CD4-positive, CD25-positive, alpha-beta regulatory T cell (primary cell): ENCODE results near the gene MYH6. TPM values are rescaled to one million over a fixed set of nuclear protein-coding genes. Genes with fewer than 3 reads are reported as not detected.

Experiments used
- ATAC-seq, 2 donors: fragments of 150-1000 bp; cut with Tn5 transposase; one replicate each; pipeline ENCODE4 v1.10.0; 2021; ENCODE audit warnings: low read depth in 2 of 2, moderate number of reproducible peaks in 2 of 2, moderate library complexity in 1 of 2
- DNase-seq, 3 donors: peaks; one replicate each; pipeline versions ENCODE4 v3.0.0 to v3.0.0-alpha.2; 2012 to 2022; ENCODE audit warnings: mixed read lengths in 1 of 3
- H3K27ac ChIP-seq: one replicate; pipeline ENCODE4 v1.7.0; 2013; ENCODE audit warnings: mild to moderate bottlenecking, low read length; ENCODE audit not compliant: insufficient read depth, poor library complexity, severe bottlenecking
- H3K27me3 ChIP-seq: one replicate; pipeline ENCODE4 v1.7.0; 2013; ENCODE audit warnings: low read length; ENCODE audit not compliant: control insufficient read depth, insufficient read depth
- H3K36me3 ChIP-seq: one replicate; pipeline ENCODE4 v1.7.0; 2013; ENCODE audit warnings: mild to moderate bottlenecking, low read length, moderate library complexity; ENCODE audit not compliant: control insufficient read depth, insufficient read depth
- H3K4me1 ChIP-seq: 2 replicates; pipeline ENCODE4 v1.7.0; 2013; ENCODE audit warnings: mild to moderate bottlenecking, low read length; ENCODE audit not compliant: insufficient read depth, control insufficient read depth, poor library complexity, severe bottlenecking
- H3K4me3 ChIP-seq: one replicate; pipeline ENCODE4 v1.7.0; 2013; ENCODE audit warnings: low read depth, mild to moderate bottlenecking, low read length, moderate library complexity
- H3K9me3 ChIP-seq, 2 experiments: 1 replicate in 1 of 2; 2 replicates in 1 of 2; pipeline ENCODE4 v1.7.0; 2013; ENCODE audit warnings: low read length in 2 of 2, mild to moderate bottlenecking in 1 of 2, moderate library complexity in 1 of 2; ENCODE audit not compliant: control insufficient read depth in 2 of 2
- H3K27ac Mint-ChIP-seq, 3 donors: one replicate each; pipeline ENCODE4 v1.8.0; 2020 to 2022; ENCODE audit warnings: mild to moderate bottlenecking in 3 of 3, mixed read lengths in 3 of 3, moderate library complexity in 2 of 3
- H3K27me3 Mint-ChIP-seq: one replicate; pipeline ENCODE4 v1.8.0; 2022; ENCODE audit warnings: mild to moderate bottlenecking, mixed read lengths
- H3K36me3 Mint-ChIP-seq: one replicate; pipeline ENCODE4 v1.8.0; 2020; ENCODE audit warnings: mixed read lengths
- H3K4me1 Mint-ChIP-seq, 4 donors: one replicate each; pipeline ENCODE4 v1.8.0; 2020 to 2022; ENCODE audit warnings: mixed read lengths in 4 of 4, mild to moderate bottlenecking in 1 of 4
- H3K4me3 Mint-ChIP-seq, 4 donors: one replicate each; pipeline ENCODE4 v1.8.0; 2020 to 2022; ENCODE audit warnings: mild to moderate bottlenecking in 4 of 4, mixed read lengths in 4 of 4, moderate library complexity in 3 of 4
- H3K9me3 Mint-ChIP-seq, 7 donors: one replicate each; pipeline ENCODE4 v1.8.0; 2020 to 2022; ENCODE audit warnings: mixed read lengths in 7 of 7, mild to moderate bottlenecking in 3 of 7, moderate library complexity in 2 of 7
- polyA plus RNA-seq, 4 donors: library from polyadenylated mRNA; unstranded; fragments of 300-500 nt; fragmentation: Illumina TruSeq; gene quantifications; one replicate each; pipeline ENCODE4 v1.2.3, GENCODE V29; 2021
- total RNA-seq: library from RNA; stranded (reverse); gene quantifications from one replicate; pipeline ENCODE4 v1.2.3, GENCODE V29; 2022

Gene MYH6
- total and polyA plus RNA-seq, 5 donors from 2014 or later: not detected

DNA sequence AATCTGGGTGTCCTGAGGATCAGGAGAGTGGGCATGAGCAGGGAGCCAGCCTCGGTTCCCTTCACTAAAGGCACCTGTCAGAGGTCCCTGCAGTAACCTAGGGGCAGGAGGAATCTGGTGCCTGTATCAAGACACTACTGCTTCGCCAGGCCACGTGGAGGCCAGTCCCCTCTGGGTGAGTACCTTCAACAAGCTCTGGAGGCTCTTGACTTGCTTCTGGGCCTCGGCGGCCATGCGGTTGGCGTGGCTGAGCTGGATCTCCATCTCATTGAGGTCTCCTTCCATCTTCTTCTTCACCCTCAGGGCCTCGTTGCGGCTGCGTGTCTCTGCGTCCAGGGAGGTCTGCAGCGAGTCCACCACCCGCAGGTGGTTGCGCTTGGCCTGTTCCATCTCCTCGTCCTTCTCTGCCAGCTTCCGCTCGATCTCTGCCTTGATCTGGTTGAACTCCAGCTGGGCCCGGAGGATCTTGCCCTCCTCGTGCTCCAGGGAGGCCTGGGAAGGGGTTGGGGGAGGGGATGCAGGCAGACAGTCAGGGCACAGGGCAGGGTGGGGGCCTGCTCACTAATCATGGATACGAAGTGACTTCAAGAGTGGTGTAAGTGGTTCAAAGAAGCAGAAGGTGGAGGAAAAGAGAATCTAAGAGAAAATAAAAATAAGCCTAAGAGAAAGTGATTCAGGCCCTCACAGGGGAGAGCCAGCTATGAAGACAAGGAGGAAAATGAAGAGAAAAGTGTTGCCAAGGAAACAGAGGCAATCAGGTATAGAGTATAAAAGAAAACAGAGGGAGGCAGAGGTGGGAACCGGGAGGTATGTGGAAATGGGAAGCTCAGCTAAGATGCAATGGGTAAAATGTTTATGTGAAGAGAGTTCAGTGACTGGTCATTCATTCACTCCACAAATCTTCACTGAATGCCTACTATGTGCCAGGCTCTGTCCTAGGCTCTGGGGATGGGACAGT lies 8.0 kb upstream of the MYH6 start:
- no peaks in the 10 kb centered on the region for H3K36me3 Mint-ChIP-seq
- peaks cover 4% of the 10 kb centered on the region for H3K27me3 Mint-ChIP-seq
- no peaks in the 10 kb centered on the region for H3K36me3 ChIP-seq
- H3K27ac ChIP-seq: no peak overlapping the region
- DNase-seq (no peak), ATAC-seq (no peak)
- H3K4me3 ChIP-seq: no peak overlapping the region
- H3K27ac Mint-ChIP-seq: no peak overlapping the region
- H3K4me1 ChIP-seq: no peaks in the 10 kb centered on the region
- no peak overlapping the region for H3K4me3 Mint-ChIP-seq
- H3K27me3 ChIP-seq: no peaks in the 10 kb centered on the region
- H3K9me3 ChIP-seq: no peaks in the 10 kb centered on the region
- H3K4me1 Mint-ChIP-seq: no peaks in the 10 kb centered on the region
- no peaks in the 10 kb centered on the region for H3K9me3 Mint-ChIP-seq

DNA sequence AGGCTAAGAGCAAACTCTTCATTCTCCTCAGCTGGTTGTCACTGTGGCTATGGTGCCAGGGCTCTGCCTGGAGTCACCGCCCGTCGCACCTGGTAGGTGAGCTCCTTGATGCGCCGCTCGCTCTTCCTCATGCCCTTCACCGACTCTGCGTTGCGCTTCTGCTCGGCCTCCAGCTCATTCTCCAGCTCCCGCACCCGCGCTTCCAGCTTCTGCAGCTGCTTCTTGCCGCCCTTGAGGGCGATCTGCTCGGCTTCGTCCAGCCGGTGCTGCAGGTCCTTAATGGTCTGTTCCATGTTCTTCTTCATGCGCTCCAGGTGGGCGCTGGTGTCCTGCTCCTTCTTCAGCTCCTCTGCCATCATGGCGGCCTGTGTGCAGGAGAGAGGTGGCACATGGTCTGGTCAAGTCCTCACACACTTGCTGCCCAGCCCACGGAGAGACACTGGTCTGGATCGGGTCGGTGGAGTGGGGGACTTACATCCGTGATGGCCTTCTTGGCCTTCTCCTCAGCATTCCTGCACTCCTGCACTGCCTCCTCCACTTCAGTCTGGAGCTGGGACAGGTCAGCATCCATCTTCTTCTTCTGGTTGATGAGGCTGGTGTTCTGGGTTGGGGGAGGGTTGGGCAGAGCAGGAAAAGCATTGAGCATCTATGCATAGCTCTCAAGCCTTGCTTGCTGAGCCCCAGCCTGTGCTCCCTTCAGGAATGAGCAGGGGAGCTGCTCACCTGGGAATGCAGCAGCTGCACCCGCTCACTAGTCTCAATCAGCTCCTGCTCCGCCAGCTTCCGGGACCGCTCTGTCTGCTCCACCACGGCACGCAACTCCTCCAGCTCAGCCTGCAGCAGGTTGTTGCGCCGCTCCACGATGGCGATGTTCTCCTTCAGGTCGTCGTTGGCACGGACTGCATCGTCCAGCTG lies 7.1 kb upstream of the MYH6 start:
- Histone ChIP-seq H3K4me1 (no peaks in the 10 kb centered on the region), H3K4me3 (no peak overlapping the region), H3K27ac (no peak overlapping the region), H3K27me3 (no peaks in the 10 kb centered on the region), H3K9me3 (no peaks in the 10 kb centered on the region), H3K36me3 (no peaks in the 10 kb centered on the region)
- Mint-ChIP-seq H3K27ac (no peak overlapping the region), H3K4me1 (no peaks in the 10 kb centered on the region), H3K27me3 (peaks cover 4% of the 10 kb centered on the region), H3K36me3 (no peaks in the 10 kb centered on the region), H3K9me3 (no peaks in the 10 kb centered on the region), H3K4me3 (no peak overlapping the region)
- no peak for DNase-seq
- no peak for ATAC-seq

DNA sequence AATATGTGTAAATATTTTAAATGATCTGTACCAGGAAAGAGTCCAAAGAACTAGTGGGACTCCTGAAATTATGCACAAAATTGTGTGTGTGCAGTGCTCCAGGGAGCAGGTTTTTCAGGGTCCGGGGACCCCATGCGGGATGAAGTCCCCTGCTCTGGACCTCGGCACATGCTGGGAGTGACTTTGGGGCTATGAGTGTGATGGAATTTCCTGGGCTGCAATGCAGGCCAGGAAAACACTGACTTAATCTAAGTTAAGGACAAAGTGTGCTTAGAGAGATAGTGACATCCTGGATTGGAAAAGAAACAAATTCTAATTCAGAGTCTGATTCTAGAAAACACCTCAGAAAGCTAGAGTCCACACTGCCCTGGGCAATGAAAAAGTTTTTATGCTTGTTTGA lies 6.2 kb upstream of the MYH6 start:
- no peaks in the 10 kb centered on the region for H3K9me3 ChIP-seq
- Mint-ChIP-seq H3K27ac (no peak overlapping the region), H3K4me1 (no peaks in the 10 kb centered on the region), H3K9me3 (no peaks in the 10 kb centered on the region), H3K27me3 (peaks cover 4% of the 10 kb centered on the region), H3K36me3 (no peaks in the 10 kb centered on the region), H3K4me3 (no peak overlapping the region)
- no peak overlapping the region for H3K27ac ChIP-seq
- H3K36me3 ChIP-seq: no peaks in the 10 kb centered on the region
- no peaks in the 10 kb centered on the region for H3K27me3 ChIP-seq
- DNase-seq (no peak), ATAC-seq (no peak)
- H3K4me3 ChIP-seq: no peak overlapping the region
- H3K4me1 ChIP-seq: no peaks in the 10 kb centered on the region

DNA sequence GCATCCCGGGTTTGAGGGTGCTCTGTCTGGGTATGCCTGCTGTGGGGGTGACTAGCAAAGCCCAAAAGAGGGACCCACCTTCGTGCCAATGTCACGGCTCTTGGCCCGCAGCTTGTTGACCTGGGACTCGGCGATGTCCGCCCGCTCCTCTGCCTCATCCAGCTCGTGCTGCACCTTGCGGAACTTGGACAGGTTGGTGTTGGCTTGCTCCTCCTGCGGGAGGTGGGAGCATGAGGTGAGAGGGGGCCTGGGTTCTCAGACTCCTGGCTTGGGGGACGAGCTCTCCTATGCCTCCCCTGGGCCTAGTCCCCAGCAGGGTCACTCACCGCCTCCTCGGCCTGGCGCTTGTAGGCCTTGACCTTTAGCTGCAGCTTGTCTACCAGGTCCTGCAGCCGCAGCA lies 5.6 kb upstream of the MYH6 start:
- Mint-ChIP-seq H3K9me3 (no peaks in the 10 kb centered on the region), H3K4me3 (no peak overlapping the region), H3K36me3 (no peaks in the 10 kb centered on the region), H3K4me1 (no peaks in the 10 kb centered on the region), H3K27me3 (no peaks in the 10 kb centered on the region), H3K27ac (no peak overlapping the region)
- Histone ChIP-seq H3K36me3 (no peaks in the 10 kb centered on the region), H3K27ac (no peak overlapping the region), H3K4me1 (no peaks in the 10 kb centered on the region), H3K4me3 (no peak overlapping the region), H3K27me3 (no peaks in the 10 kb centered on the region), H3K9me3 (no peaks in the 10 kb centered on the region)
- DNase-seq: no peak
- ATAC-seq: no peak

- no peaks in the 10 kb centered on the region for H3K27me3 ChIP-seq
- no peak for DNase-seq
- no peaks in the 10 kb centered on the region for H3K9me3 ChIP-seq
- H3K36me3 Mint-ChIP-seq: no peaks in the 10 kb centered on the region
- no peak overlapping the region for H3K27ac ChIP-seq
- H3K4me3 Mint-ChIP-seq: no peak overlapping the region
- H3K4me1 ChIP-seq: no peaks in the 10 kb centered on the region
- ATAC-seq: no peak
- no peaks in the 10 kb centered on the region for H3K4me1 Mint-ChIP-seq
- no peak overlapping the region for H3K27ac Mint-ChIP-seq
- no peaks in the 10 kb centered on the region for H3K27me3 Mint-ChIP-seq
- no peak overlapping the region for H3K4me3 ChIP-seq
- peaks cover 0 to 2% (median 0%) of the 10 kb centered on the region in 7 donors for H3K9me3 Mint-ChIP-seq
- H3K36me3 ChIP-seq: no peaks in the 10 kb centered on the region
These were observed 3.8 kb upstream of the MYH6 start for GRCh38 chr14:23411563-23412525.

GRCh38 chr14:23409966-23410635 lies 2.0 kb upstream of the MYH6 start:
- no peaks in the 10 kb centered on the region for H3K9me3 ChIP-seq
- Mint-ChIP-seq H3K4me3 (no peak overlapping the region), H3K9me3 (peaks cover 0 to 2% (median 0%) of the 10 kb centered on the region in 7 donors), H3K27ac (no peak overlapping the region), H3K27me3 (no peaks in the 10 kb centered on the region), H3K36me3 (no peaks in the 10 kb centered on the region), H3K4me1 (no peaks in the 10 kb centered on the region)
- DNase-seq (no peak), ATAC-seq (no peak)
- H3K4me3 ChIP-seq: no peak overlapping the region
- no peak overlapping the region for H3K27ac ChIP-seq
- H3K36me3 ChIP-seq: no peaks in the 10 kb centered on the region
- no peaks in the 10 kb centered on the region for H3K27me3 ChIP-seq
- no peaks in the 10 kb centered on the region for H3K4me1 ChIP-seq

- no peaks in the 10 kb centered on the region for H3K4me1 ChIP-seq
- no peaks in the 10 kb centered on the region for H3K9me3 ChIP-seq
- H3K36me3 ChIP-seq: no peaks in the 10 kb centered on the region
- H3K27me3 ChIP-seq: no peaks in the 10 kb centered on the region
- no peak for ATAC-seq
- Mint-ChIP-seq H3K4me1 (no peaks in the 10 kb centered on the region), H3K9me3 (peaks cover 0 to 2% (median 0%) of the 10 kb centered on the region in 7 donors), H3K27me3 (no peaks in the 10 kb centered on the region), H3K36me3 (no peaks in the 10 kb centered on the region), H3K4me3 (no peak overlapping the region), H3K27ac (no peak overlapping the region)
- H3K27ac ChIP-seq: no peak overlapping the region
- DNase-seq: no peak
- H3K4me3 ChIP-seq: no peak overlapping the region
These were observed 1.4 kb upstream of the MYH6 start for GRCh38 chr14:23409475-23409874.
